H9 (cell line): ENCODE data around the gene C11orf71. TPM values are rescaled to one million over a fixed set of nuclear protein-coding genes. Genes with fewer than 3 reads are reported as not detected.

Source experiments
- DNase-seq: peaks from one replicate; pipeline ENCODE4 v3.0.0-alpha.2; 2017
- H2AFZ ChIP-seq: one replicate; pipeline ENCODE4 v1.6.1; 2013; ENCODE audit warnings: mild to moderate bottlenecking, low read length, control low read depth, moderate library complexity
- H2AK5ac ChIP-seq: 2 replicates; pipeline ENCODE4 v1.6.1; 2013; ENCODE audit warnings: low read length, control low read depth, mixed read lengths; ENCODE audit not compliant: insufficient read length
- H2BK120ac ChIP-seq: one replicate; pipeline ENCODE4 v1.6.1; 2013; ENCODE audit warnings: low read depth, mild to moderate bottlenecking, low read length, control low read depth, inconsistent platforms; ENCODE audit not compliant: poor library complexity, severe bottlenecking
- H2BK12ac ChIP-seq: 2 replicates; pipeline ENCODE4 v1.6.1; 2013; ENCODE audit warnings: low read length, control low read depth, mixed read lengths, low read depth; ENCODE audit not compliant: insufficient read length
- H2BK15ac ChIP-seq: 2 replicates; pipeline ENCODE4 v1.6.1; 2013; ENCODE audit warnings: low read depth, low read length, control low read depth
- H2BK20ac ChIP-seq: one replicate; pipeline ENCODE4 v1.6.1; 2013; ENCODE audit warnings: low read depth, mild to moderate bottlenecking, low read length, control low read depth, inconsistent platforms; ENCODE audit not compliant: poor library complexity, severe bottlenecking
- H2BK5ac ChIP-seq: 2 replicates; pipeline ENCODE4 v1.6.1; 2013; ENCODE audit warnings: low read length, control low read depth, mixed read lengths; ENCODE audit not compliant: insufficient read length
- H3K14ac ChIP-seq: 2 replicates; pipeline ENCODE4 v1.6.1; 2013; ENCODE audit warnings: low read length, control low read depth; ENCODE audit not compliant: insufficient read depth
- H3K18ac ChIP-seq: 2 replicates; pipeline ENCODE4 v1.6.1; 2013; ENCODE audit warnings: low read depth, mild to moderate bottlenecking, mixed read lengths, low read length, control low read depth; ENCODE audit not compliant: insufficient read length
- H3K23ac ChIP-seq: 2 replicates; pipeline ENCODE4 v1.6.1; 2013; ENCODE audit warnings: low read length, control low read depth, mixed read lengths, low read depth; ENCODE audit not compliant: insufficient read length
- H3K23me2 ChIP-seq: 2 replicates; pipeline ENCODE4 v1.6.1; 2013; ENCODE audit warnings: low read depth, mild to moderate bottlenecking, mixed read lengths, low read length, control low read depth; ENCODE audit not compliant: insufficient read length, poor library complexity, severe bottlenecking
- H3K27ac ChIP-seq: 2 replicates; pipeline ENCODE4 v1.5.1; 2013; ENCODE audit warnings: low read length, control low read depth, mixed read lengths, low read depth; ENCODE audit not compliant: insufficient read length
- H3K27me3 ChIP-seq: 2 replicates; pipeline ENCODE4 v1.6.1; 2013; ENCODE audit warnings: low read length, control low read depth, inconsistent platforms; ENCODE audit not compliant: insufficient read depth
- H3K4ac ChIP-seq: 2 replicates; pipeline ENCODE4 v1.6.1; 2013; ENCODE audit warnings: low read depth, mild to moderate bottlenecking, control low read depth, inconsistent platforms, low read length, moderate library complexity
- H3K4me1 ChIP-seq: 2 replicates; pipeline ENCODE4 v1.6.1; 2013; ENCODE audit warnings: low read length, control low read depth, inconsistent platforms; ENCODE audit not compliant: insufficient read depth
- H3K4me2 ChIP-seq: 2 replicates; pipeline ENCODE4 v1.6.1; 2013; ENCODE audit warnings: low read length, control low read depth, mixed read lengths; ENCODE audit not compliant: insufficient read length, insufficient read depth
- H3K56ac ChIP-seq: 2 replicates; pipeline ENCODE4 v1.6.1; 2013; ENCODE audit warnings: low read depth, mild to moderate bottlenecking, mixed read lengths, low read length, control low read depth; ENCODE audit not compliant: insufficient read length
- H3K79me1 ChIP-seq: 2 replicates; pipeline ENCODE4 v1.6.1; 2013; ENCODE audit warnings: low read depth, mild to moderate bottlenecking, moderate library complexity, low read length, control low read depth, inconsistent platforms; ENCODE audit not compliant: insufficient read depth, poor library complexity, severe bottlenecking
- H3K79me2 ChIP-seq: 2 replicates; pipeline ENCODE4 v1.6.1; 2013; ENCODE audit warnings: low read length, control low read depth, inconsistent platforms; ENCODE audit not compliant: insufficient read depth
- H3K9ac ChIP-seq: 2 replicates; pipeline ENCODE4 v1.6.1; 2013; ENCODE audit warnings: low read length, control low read depth, mixed read lengths; ENCODE audit not compliant: insufficient read length; ENCODE audit errors: extremely low read depth
- H3K9me3 ChIP-seq: one replicate; pipeline ENCODE4 v1.6.1; 2013; ENCODE audit warnings: low read depth, low read length, inconsistent platforms; ENCODE audit not compliant: control insufficient read depth
- H3T11ph ChIP-seq: one replicate; pipeline ENCODE4 v1.6.1; 2013; ENCODE audit warnings: mild to moderate bottlenecking, low read length, control low read depth, inconsistent platforms
- H4K20me1 ChIP-seq: one replicate; pipeline ENCODE4 v1.6.1; 2013; ENCODE audit not compliant: control insufficient read depth, insufficient read length, insufficient read depth
- H4K5ac ChIP-seq: 2 replicates; pipeline ENCODE4 v1.6.1; 2013; ENCODE audit warnings: low read depth, mild to moderate bottlenecking, mixed read lengths, low read length, control low read depth; ENCODE audit not compliant: insufficient read length
- H4K8ac ChIP-seq: replicated peaks from 2 replicates; pipeline ENCODE4 v1.6.1; 2013; ENCODE audit warnings: low read length, control low read depth, mixed read lengths, low read depth; ENCODE audit not compliant: insufficient read length
- H4K91ac ChIP-seq: 2 replicates; pipeline ENCODE4 v1.6.1; 2013; ENCODE audit warnings: low read depth, mild to moderate bottlenecking, moderate library complexity, mixed read lengths, low read length, control low read depth; ENCODE audit not compliant: insufficient read length
- H3K27ac Mint-ChIP-seq, 3 experiments: 2 replicates in 2 of 3; 3 replicates in 1 of 3; pipeline ENCODE4 v1.8.0; 2020 to 2021; ENCODE audit warnings: mixed read lengths in 3 of 3, mild to moderate bottlenecking in 1 of 3, moderate library complexity in 1 of 3
- H3K27me3 Mint-ChIP-seq: 2 replicates; pipeline ENCODE4 v1.8.0; 2021; ENCODE audit warnings: low read depth, mild to moderate bottlenecking, moderate library complexity, mixed read lengths
- H3K36me3 Mint-ChIP-seq, 3 experiments: 2 replicates in 2 of 3; 3 replicates in 1 of 3; pipeline ENCODE4 v1.8.0; 2020 to 2021; ENCODE audit warnings: low read depth in 3 of 3, mixed read lengths in 3 of 3; ENCODE audit not compliant: insufficient read depth in 1 of 3
- H3K4me1 Mint-ChIP-seq, 2 experiments: 2 replicates each; pipeline ENCODE4 v1.8.0; 2020; ENCODE audit warnings: mixed read lengths in 2 of 2
- H3K4me3 Mint-ChIP-seq, 2 experiments: 2 replicates in 1 of 2; 3 replicates in 1 of 2; pipeline ENCODE4 v1.8.0; 2020 to 2021; ENCODE audit warnings: mild to moderate bottlenecking in 2 of 2, mixed read lengths in 2 of 2, moderate library complexity in 1 of 2
- H3K9me3 Mint-ChIP-seq, 2 experiments: 2 replicates in 1 of 2; 3 replicates in 1 of 2; pipeline ENCODE4 v1.8.0; 2020; ENCODE audit warnings: mild to moderate bottlenecking in 2 of 2, mixed read lengths in 2 of 2, moderate library complexity in 1 of 2
- WGBS: extraction: QIAGEN DNeasy Blood & Tissue Kit; methylation state at CpG from one replicate; pipeline ENCODE4 v1.1.7; 2013; ENCODE audit warnings: missing lambda C conversion rate, low lambda C conversion rate, mixed read lengths; ENCODE audit not compliant: insufficient read length; ENCODE audit errors: extremely low coverage; 5-methylcytosine and 5-hydroxymethylcytosine counted together
- total RNA-seq: library from RNA; stranded (reverse); gene quantifications from 2 replicates; pipeline ENCODE4 v1.2.1, GENCODE V29; 2021
- TF ChIP-seq, protein P1 (sequence below): fragments of 200-600 bp; sonication (generic); conservative IDR thresholded peaks from 3 replicates; pipeline ENCODE4 v1.8.0; 2021; ENCODE audit warnings: antibody characterized with exemption, mild to moderate bottlenecking

C11orf71 gene
- total RNA-seq, 1 experiment from 2014 or later = 3.5 TPM

DNA sequence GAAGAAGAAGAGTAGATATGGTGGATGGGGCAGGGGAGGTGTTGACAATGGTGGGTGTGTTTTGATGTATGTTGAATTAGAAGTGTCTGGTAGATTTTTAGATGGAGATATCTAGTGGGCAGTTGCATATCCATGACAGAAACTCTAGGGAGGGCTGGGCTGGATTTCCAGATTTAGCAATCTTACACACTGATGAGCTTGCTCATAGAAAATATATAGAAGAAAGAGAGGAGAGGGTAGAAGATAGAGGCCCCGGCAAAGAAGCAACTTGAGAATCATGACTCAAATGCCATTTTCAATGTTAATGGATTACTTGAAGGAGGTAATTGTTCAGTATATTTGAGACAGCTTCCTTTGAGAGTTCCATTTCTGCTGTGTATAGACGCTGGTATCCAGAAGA is 47.1 kb upstream of the C11orf71 start:
- H3K79me2 ChIP-seq = peaks cover 10% of the 10 kb centered on the region; the same call in 1 of the 2 replicates
- H4K5ac ChIP-seq = no peak overlapping the region
- peaks cover 20 to 60% (median 48%) of the 10 kb centered on the region in 3 experiments; a peak in 6 of 7 replicates for H3K36me3 Mint-ChIP-seq
- no CpG with 5 or more reads among the region's 2 CpGs for WGBS
- no peak overlapping the region for H3K23ac ChIP-seq
- no peaks in the 10 kb centered on the region for H4K20me1 ChIP-seq
- no peaks in the 10 kb centered on the region for H3K79me1 ChIP-seq
- H4K8ac ChIP-seq = no peak overlapping the region
- H2BK15ac ChIP-seq = no peak overlapping the region
- H2AK5ac ChIP-seq = no peak overlapping the region
- H3K9me3 ChIP-seq = no peaks in the 10 kb centered on the region
- H3K4ac ChIP-seq = no peak overlapping the region
- no peak overlapping the region for H3K4me3 Mint-ChIP-seq
- no peak for DNase-seq
- no peak overlapping the region for H3K9ac ChIP-seq
- H2BK120ac ChIP-seq = no peak overlapping the region
- no peak overlapping the region for H3K18ac ChIP-seq
- no peak overlapping the region for H3K14ac ChIP-seq
- H2BK12ac ChIP-seq = no peak overlapping the region
- TF ChIP-seq, protein P1, sequence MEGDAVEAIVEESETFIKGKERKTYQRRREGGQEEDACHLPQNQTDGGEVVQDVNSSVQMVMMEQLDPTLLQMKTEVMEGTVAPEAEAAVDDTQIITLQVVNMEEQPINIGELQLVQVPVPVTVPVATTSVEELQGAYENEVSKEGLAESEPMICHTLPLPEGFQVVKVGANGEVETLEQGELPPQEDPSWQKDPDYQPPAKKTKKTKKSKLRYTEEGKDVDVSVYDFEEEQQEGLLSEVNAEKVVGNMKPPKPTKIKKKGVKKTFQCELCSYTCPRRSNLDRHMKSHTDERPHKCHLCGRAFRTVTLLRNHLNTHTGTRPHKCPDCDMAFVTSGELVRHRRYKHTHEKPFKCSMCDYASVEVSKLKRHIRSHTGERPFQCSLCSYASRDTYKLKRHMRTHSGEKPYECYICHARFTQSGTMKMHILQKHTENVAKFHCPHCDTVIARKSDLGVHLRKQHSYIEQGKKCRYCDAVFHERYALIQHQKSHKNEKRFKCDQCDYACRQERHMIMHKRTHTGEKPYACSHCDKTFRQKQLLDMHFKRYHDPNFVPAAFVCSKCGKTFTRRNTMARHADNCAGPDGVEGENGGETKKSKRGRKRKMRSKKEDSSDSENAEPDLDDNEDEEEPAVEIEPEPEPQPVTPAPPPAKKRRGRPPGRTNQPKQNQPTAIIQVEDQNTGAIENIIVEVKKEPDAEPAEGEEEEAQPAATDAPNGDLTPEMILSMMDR = no peak
- H3K56ac ChIP-seq = no peak overlapping the region
- no peak overlapping the region for H2BK5ac ChIP-seq
- H3K4me1 ChIP-seq = no peaks in the 10 kb centered on the region
- 0 out of 4 replicates have a peak, but pooled peaks cover 0 to 9% of the 10 kb centered on the region in 2 experiments for H3K4me1 Mint-ChIP-seq
- no peak overlapping the region for H3T11ph ChIP-seq
- H3K23me2 ChIP-seq = no peaks in the 10 kb centered on the region
- H3K27ac Mint-ChIP-seq = no peak overlapping the region
- no peak overlapping the region for H2AFZ ChIP-seq
- no peak overlapping the region for H3K4me2 ChIP-seq
- H2BK20ac ChIP-seq = no peak overlapping the region
- H3K9me3 Mint-ChIP-seq = no peaks in the 10 kb centered on the region
- no peaks in the 10 kb centered on the region for H3K27me3 Mint-ChIP-seq
- no peak overlapping the region for H3K27ac ChIP-seq
- H3K27me3 ChIP-seq = no peaks in the 10 kb centered on the region
- H4K91ac ChIP-seq = no peak overlapping the region
